H1 (cell line): ENCODE results near the gene LPP. TPM values are rescaled to one million over a fixed set of nuclear protein-coding genes. Genes with fewer than 3 reads are reported as not detected.

Source experiments
- CTCF ChIA-PET: fragments of 300-600 bp; sonication (Branson Sonifier 250); formaldehyde crosslinking; loops from one replicate; lab custom pipeline; 2021; ENCODE audit not compliant: partially characterized antibody; lab: Charles Lee
- POLR2A ChIA-PET: fragments of 300-600 bp; sonication (Branson Sonifier 250); formaldehyde crosslinking; loops from one replicate; lab custom pipeline; 2021; ENCODE audit warnings: inconsistent platforms; ENCODE audit not compliant: partially characterized antibody; lab: Charles Lee
- DNase-seq, 2 experiments: peaks; one replicate each; pipeline versions ENCODE4 v3.0.0 to v3.0.0-alpha.2; 2010 to 2022; ENCODE audit warnings: low spot score in 2 of 2, low read depth in 1 of 2, mixed read lengths in 1 of 2
- FAIRE-seq: peaks from 2 replicates; lab custom pipeline; 2011; peaks lifted over from hg19 to GRCh38; lab: Jason Lieb, UNC
- H2AFZ ChIP-seq: 2 replicates; pipeline ENCODE4 v1.8.1; 2012; ENCODE audit warnings: low read length, inconsistent platforms
- H2AK5ac ChIP-seq: 2 replicates; pipeline ENCODE4 v1.6.1; 2013; ENCODE audit warnings: low read depth, low read length
- H2BK120ac ChIP-seq: replicated peaks from 2 replicates; pipeline ENCODE3; 2013; ENCODE audit warnings: low read depth, low read length, inconsistent platforms
- H2BK12ac ChIP-seq: 2 replicates; pipeline ENCODE4 v1.6.1; 2013; ENCODE audit warnings: low read depth, low read length
- H2BK15ac ChIP-seq: 2 replicates; pipeline ENCODE4 v1.6.1; 2013; ENCODE audit warnings: low read length
- H2BK20ac ChIP-seq: 2 replicates; pipeline ENCODE4 v1.6.1; 2013; ENCODE audit warnings: low read length
- H2BK5ac ChIP-seq: 2 replicates; pipeline ENCODE4 v1.6.1; 2013; ENCODE audit warnings: low read depth, low read length
- H3K14ac ChIP-seq: 2 replicates; pipeline ENCODE4 v1.6.1; 2013; ENCODE audit warnings: inconsistent platforms; ENCODE audit not compliant: insufficient read length
- H3K18ac ChIP-seq: 2 replicates; pipeline ENCODE4 v1.6.1; 2013; ENCODE audit warnings: low read length; ENCODE audit errors: extremely low read depth
- H3K23ac ChIP-seq: 2 replicates; pipeline ENCODE4 v1.6.1; 2013; ENCODE audit warnings: inconsistent platforms; ENCODE audit not compliant: insufficient read length
- H3K23me2 ChIP-seq: 2 replicates; pipeline ENCODE4 v1.6.1; 2013; ENCODE audit warnings: low read depth, low read length
- H3K27ac ChIP-seq: 2 replicates; pipeline ENCODE4 v1.6.1; 2011; ENCODE audit warnings: low read depth, low read length, inconsistent platforms
- H3K27me3 ChIP-seq, 4 experiments: replicated peaks in 1 of 4; 1 replicate in 1 of 4; 2 replicates in 3 of 4; pipeline versions ENCODE4 v1.6.1 to v1.8.1; 2011 to 2013; ENCODE audit warnings: low read length in 3 of 4, mild to moderate bottlenecking in 3 of 4, inconsistent platforms in 2 of 4, mixed read lengths in 2 of 4, moderate library complexity in 1 of 4; ENCODE audit not compliant: control insufficient read depth in 3 of 4, insufficient read depth in 3 of 4; ENCODE audit errors: extremely low read depth in 1 of 4
- H3K36me3 ChIP-seq, 4 experiments: 2 replicates each; pipeline versions ENCODE4 v1.6.1 to v1.8.1; 2011 to 2013; ENCODE audit warnings: mild to moderate bottlenecking in 4 of 4, low read length in 3 of 4, moderate library complexity in 2 of 4, control low read depth in 1 of 4, inconsistent platforms in 1 of 4; ENCODE audit not compliant: insufficient read depth in 4 of 4, control insufficient read depth in 2 of 4
- H3K4ac ChIP-seq: replicated peaks from 2 replicates; pipeline ENCODE3; 2013; ENCODE audit warnings: low read length, low read depth, mixed read lengths, inconsistent platforms; ENCODE audit not compliant: insufficient read length
- H3K4me1 ChIP-seq, 4 experiments: replicated peaks in 1 of 4; 1 replicate in 1 of 4; 2 replicates in 3 of 4; pipeline versions ENCODE4 v1.6.1 to v1.8.1; 2011 to 2013; ENCODE audit warnings: low read length in 3 of 4, inconsistent platforms in 2 of 4, mixed read lengths in 1 of 4; ENCODE audit not compliant: insufficient read depth in 4 of 4, control insufficient read depth in 3 of 4
- H3K4me2 ChIP-seq, 2 experiments: 2 replicates each; pipeline versions ENCODE4 v1.6.1 to v1.8.1; 2011 to 2013; ENCODE audit warnings: low read depth in 2 of 2, low read length in 2 of 2, control low read depth in 1 of 2, inconsistent platforms in 1 of 2, mild to moderate bottlenecking in 1 of 2; ENCODE audit not compliant: insufficient read depth in 1 of 2
- H3K4me3 ChIP-seq, 4 experiments: fragments of 200-600, 300-600 bp in 1 of 4; sonication (generic), shearing (Covaris generic), sonication (Bioruptor Twin) in 1 of 4; 2 replicates each; pipeline versions ENCODE4 v1.5.1 to v1.8.1; 2011 to 2016; ENCODE audit warnings: low read length in 4 of 4, low read depth in 3 of 4, control low read depth in 2 of 4, inconsistent platforms in 2 of 4, mild to moderate bottlenecking in 2 of 4, mixed read lengths in 1 of 4, moderate library complexity in 1 of 4; ENCODE audit not compliant: insufficient read depth in 2 of 4; ENCODE audit errors: extremely low read depth in 1 of 4
- H3K56ac ChIP-seq: replicated peaks from 2 replicates; pipeline ENCODE3; 2013; ENCODE audit warnings: low read depth, mild to moderate bottlenecking, mixed read lengths, low read length, inconsistent platforms; ENCODE audit not compliant: insufficient read length
- H3K79me1 ChIP-seq: 2 replicates; pipeline ENCODE4 v1.6.1; 2013; ENCODE audit warnings: low read depth, low read length, control low read depth
- H3K79me2 ChIP-seq, 2 experiments: 2 replicates each; pipeline versions ENCODE4 v1.6.1 to v1.8.1; 2012 to 2013; ENCODE audit warnings: low read length in 2 of 2, mild to moderate bottlenecking in 2 of 2, inconsistent platforms in 1 of 2; ENCODE audit not compliant: insufficient read depth in 2 of 2, control insufficient read depth in 1 of 2
- H3K9ac ChIP-seq, 4 experiments: replicated peaks in 1 of 4; 1 replicate in 1 of 4; 2 replicates in 3 of 4; pipeline versions ENCODE4 v1.6.1 to v1.8.1; 2011 to 2013; ENCODE audit warnings: low read depth in 3 of 4, low read length in 3 of 4, control low read depth in 2 of 4, mild to moderate bottlenecking in 2 of 4, moderate library complexity in 2 of 4, inconsistent platforms in 1 of 4; ENCODE audit errors: extremely low read depth in 1 of 4
- H3K9me3 ChIP-seq, 2 experiments: 2 replicates each; pipeline versions ENCODE4 v1.6.1 to v1.8.1; 2012 to 2013; ENCODE audit warnings: mild to moderate bottlenecking in 2 of 2, moderate library complexity in 2 of 2, control low read depth in 1 of 2, inconsistent platforms in 1 of 2, low read depth in 1 of 2, low read length in 1 of 2, mixed read lengths in 1 of 2; ENCODE audit not compliant: insufficient read depth in 2 of 2
- H4K20me1 ChIP-seq, 2 experiments: replicated peaks in 1 of 2; 2 replicates each; pipeline versions ENCODE3 to v1.8.1; 2011 to 2013; ENCODE audit warnings: inconsistent platforms in 2 of 2, low read length in 2 of 2, mild to moderate bottlenecking in 1 of 2; ENCODE audit not compliant: insufficient read depth in 2 of 2, control insufficient read depth in 1 of 2
- H4K5ac ChIP-seq: 2 replicates; pipeline ENCODE4 v1.6.1; 2013; ENCODE audit warnings: low read length, low read depth, mixed read lengths, inconsistent platforms; ENCODE audit not compliant: insufficient read length
- H4K8ac ChIP-seq: 2 replicates; pipeline ENCODE4 v1.8.0; 2013; ENCODE audit warnings: mild to moderate bottlenecking, moderate library complexity, low read length, inconsistent platforms; ENCODE audit not compliant: insufficient read depth; ENCODE audit errors: extremely low read depth
- H4K91ac ChIP-seq: replicated peaks from 2 replicates; pipeline ENCODE3; 2013; ENCODE audit warnings: low read length, mixed read lengths, inconsistent platforms; ENCODE audit not compliant: insufficient read length
- CBX8 ChIP-seq: fragments of 300-800, 300-1000 bp; sonication (generic); IDR thresholded peaks from 2 replicates; pipeline ENCODE4 v1.7.1; 2016; ENCODE audit warnings: low read depth, low read length, borderline replicate concordance
- WGBS, 2 experiments: shearing (Covaris generic) in 1 of 2; methylation state at CpG; one replicate each; pipeline versions ENCODE4 v1.1.6 to v1.1.7; 2013 to 2015; ENCODE audit warnings: low lambda C conversion rate in 2 of 2, mixed read lengths in 2 of 2, inconsistent platforms in 1 of 2, low coverage in 1 of 2, missing lambda C conversion rate in 1 of 2; ENCODE audit not compliant: insufficient replicate concordance in 2 of 2, insufficient coverage in 1 of 2, insufficient read length in 1 of 2; ENCODE audit errors: extremely low coverage in 1 of 2, missing lambda C conversion rate in 1 of 2; 5-methylcytosine and 5-hydroxymethylcytosine counted together
- polyA plus RNA-seq, 7 experiments: library from polyadenylated mRNA; depleted of rRNA in 3 of 7; stranded (reverse) in 5 of 7; unstranded in 2 of 7; fragments of >200 nt in 5 of 7; fragments of 200-250 nt in 2 of 7; gene quantifications; 1 replicate in 5 of 7; 2 replicates in 1 of 7; 4 replicates in 1 of 7; pipeline versions ENCODE4 v1.2.1 to v1.2.3, GENCODE V29; 2011 to 2013; ENCODE audit warnings: missing spikeins in 2 of 7, mixed read lengths in 2 of 7
- total RNA-seq: library from RNA; stranded (reverse); fragmentation: NEBNext Ultra II Directional; extraction: Animal tissue kit (Norgen Biotek cat#: 25700); gene quantifications from 2 replicates; pipeline ENCODE4 v1.2.1, GENCODE V29; 2021

LPP gene
- total and polyA plus RNA-seq, 2 of the 8 experiments (the other 6 are each of a cell fraction or from before 2014, with no cell fraction given): 10.0 to 53.3 TPM

DNA sequence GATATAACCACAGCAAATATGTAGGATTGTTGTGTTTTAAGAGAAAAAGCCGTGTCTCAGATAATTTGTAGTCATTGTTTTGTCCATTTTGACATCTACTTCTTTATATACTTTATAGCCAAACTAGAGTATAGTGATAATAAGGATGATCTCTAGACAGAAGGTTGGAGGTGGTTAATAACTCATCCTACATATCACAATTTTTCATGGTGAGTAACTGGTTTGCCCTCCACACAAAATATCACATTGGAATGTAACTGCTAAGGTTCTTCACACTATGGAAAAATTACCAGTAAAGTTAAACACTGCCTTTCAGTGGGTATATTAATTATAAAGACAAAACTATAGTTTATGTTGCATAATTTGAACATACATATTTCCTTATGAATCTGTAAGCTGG is 380.7 kb downstream of the LPP start:
- CTCF ChIA-PET: interaction anchor here (1.2 to 2.2 kb wide), 2 partner anchors 54 to 129 kb away, joined by 3 to 5 read pairs; no protein-coding TSS in a partner anchor
- H3K4ac ChIP-seq: no peak overlapping the region
- H4K8ac ChIP-seq: no peak overlapping the region
- no peak overlapping the region for H3K4me3 ChIP-seq
- WGBS, 2 experiments: 89% methylated on average over 1 of the region's 1 CpG; no CpG with 5 or more reads in 1 of the 2 experiments
- no peaks in the 10 kb centered on the region for H3K23me2 ChIP-seq
- no peak for DNase-seq
- H3K79me2 ChIP-seq: no peaks in the 10 kb centered on the region
- no peak overlapping the region for H2BK120ac ChIP-seq
- no peaks in the 10 kb centered on the region for H3K9me3 ChIP-seq
- H3K4me2 ChIP-seq: no peak overlapping the region
- H2BK15ac ChIP-seq: no peak overlapping the region
- H3K9ac ChIP-seq: no peak overlapping the region
- no peak overlapping the region for H3K14ac ChIP-seq
- H2AK5ac ChIP-seq: no peak overlapping the region
- no peaks in the 10 kb centered on the region for H4K20me1 ChIP-seq
- H3K23ac ChIP-seq: no peak overlapping the region
- 0 out of 7 replicates have a peak, but pooled peaks cover 0 to 2% (median 0%) of the 10 kb centered on the region in 4 experiments for H3K4me1 ChIP-seq
- H2BK5ac ChIP-seq: no peak overlapping the region
- H2BK20ac ChIP-seq: no peak overlapping the region
- H3K36me3 ChIP-seq: no peaks in the 10 kb centered on the region
- H3K27ac ChIP-seq: no peak overlapping the region
- H2BK12ac ChIP-seq: no peak overlapping the region
- no peak overlapping the region for H2AFZ ChIP-seq
- POLR2A ChIA-PET: no interaction called here
- no peak overlapping the region for H3K18ac ChIP-seq
- H4K91ac ChIP-seq: no peak overlapping the region
- no peak overlapping the region for H3K56ac ChIP-seq
- no peak overlapping the region for H4K5ac ChIP-seq
- H3K79me1 ChIP-seq: no peaks in the 10 kb centered on the region
- no peaks in the 10 kb centered on the region for H3K27me3 ChIP-seq
- FAIRE-seq: no peak
- TF ChIP-seq CBX8: no peak
